Activated CD8-positive, alpha-beta memory T cell treated with anti-CD3 and anti-CD28 coated beads for 24 hours (primary cell): ENCODE data around the gene SCYL1.
A peak's percentile ranks its signal among the peaks of the same experiment; 100 is the strongest.
"Not testable (repeated sequence)": the region's sequence is repeated elsewhere in the genome, so short reads cannot be mapped to it uniquely, and the experiment has no call there.

Experiments
- DNase-seq: peaks from one replicate; pipeline ENCODE4 v3.0.0-alpha.2; 2020

Gene SCYL1

DNA sequence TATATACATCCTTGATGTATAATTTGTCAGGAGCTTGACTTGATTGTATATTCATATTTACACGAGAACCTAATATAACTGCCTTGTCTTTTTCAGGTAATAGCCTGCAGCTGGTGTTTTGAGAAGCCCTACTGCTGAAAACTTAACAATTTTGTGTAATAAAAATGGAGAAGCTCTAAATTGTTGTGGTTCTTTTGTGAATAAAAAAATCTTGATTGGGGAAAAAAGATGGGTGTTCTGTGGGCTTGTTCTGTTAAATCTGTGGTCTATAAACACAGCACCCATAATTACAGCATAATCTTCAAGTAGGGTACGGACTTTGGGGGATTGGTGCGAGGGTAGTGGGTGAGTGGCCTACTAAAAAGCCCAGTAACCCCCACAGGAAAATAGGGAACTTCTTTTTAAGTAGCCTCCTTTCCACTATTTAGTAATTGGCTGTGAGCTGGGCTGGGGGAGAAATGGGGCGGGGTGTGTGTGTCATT, 18.6 kb upstream of the SCYL1 start:
- DNase-seq, result no peak

DNA sequence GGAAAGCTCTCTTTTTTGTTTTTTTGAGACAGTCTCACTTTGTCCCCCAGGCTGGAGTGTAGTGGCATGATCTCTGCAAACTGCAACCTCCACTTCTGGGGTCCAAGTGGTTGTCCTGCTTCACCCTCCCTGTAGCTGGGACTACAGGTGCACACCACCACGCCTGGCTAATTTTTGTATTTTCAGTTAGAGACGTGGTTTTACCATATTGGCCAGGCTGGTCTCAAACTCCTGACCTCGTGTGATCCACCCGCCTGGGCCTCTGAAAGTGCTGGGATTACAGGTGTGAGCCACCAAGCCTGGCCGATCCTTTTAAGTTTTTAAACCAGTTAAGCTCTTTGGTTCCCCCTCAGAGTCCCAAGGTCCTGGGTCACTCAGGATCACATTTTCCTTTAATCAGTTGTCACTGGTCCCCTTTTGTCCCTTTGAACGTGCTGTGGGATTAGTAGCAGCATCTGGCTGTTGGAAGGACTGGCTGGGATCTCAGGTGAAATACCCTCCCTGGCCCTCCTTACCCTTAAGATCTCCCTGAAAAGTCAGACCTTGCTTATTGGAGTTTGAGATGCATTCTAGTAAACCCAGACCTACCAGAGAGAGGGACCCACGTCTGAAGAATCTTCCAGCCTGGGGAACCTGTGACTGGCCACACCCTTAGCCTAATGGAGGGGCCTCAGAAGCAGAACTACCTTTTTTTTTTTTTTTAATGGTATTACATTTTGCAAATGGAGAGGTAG, 17.9 kb upstream of the SCYL1 start:
- peak; percentile 76 for DNase-seq

DNA sequence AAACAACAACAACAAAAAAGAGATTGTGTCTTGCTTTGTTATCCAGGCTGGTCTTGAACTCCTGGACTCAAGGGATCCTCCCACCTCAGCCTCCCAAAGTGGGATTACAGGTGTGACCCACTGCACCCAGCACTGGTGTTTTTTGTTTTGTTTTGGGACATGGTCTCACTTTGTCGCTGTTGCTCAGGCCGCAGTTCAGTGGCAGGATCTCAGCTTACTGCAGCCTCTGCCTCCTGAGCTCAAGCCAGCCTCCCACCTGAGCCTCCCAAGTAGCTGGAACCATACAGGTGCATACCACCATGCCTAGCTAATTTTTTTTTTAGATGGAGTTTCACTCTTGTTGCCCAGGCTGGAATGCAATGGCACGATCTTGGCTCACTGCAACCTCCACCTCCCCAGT, 12.6 kb upstream of the SCYL1 start:
- DNase-seq, result not testable (repeated sequence)

DNA sequence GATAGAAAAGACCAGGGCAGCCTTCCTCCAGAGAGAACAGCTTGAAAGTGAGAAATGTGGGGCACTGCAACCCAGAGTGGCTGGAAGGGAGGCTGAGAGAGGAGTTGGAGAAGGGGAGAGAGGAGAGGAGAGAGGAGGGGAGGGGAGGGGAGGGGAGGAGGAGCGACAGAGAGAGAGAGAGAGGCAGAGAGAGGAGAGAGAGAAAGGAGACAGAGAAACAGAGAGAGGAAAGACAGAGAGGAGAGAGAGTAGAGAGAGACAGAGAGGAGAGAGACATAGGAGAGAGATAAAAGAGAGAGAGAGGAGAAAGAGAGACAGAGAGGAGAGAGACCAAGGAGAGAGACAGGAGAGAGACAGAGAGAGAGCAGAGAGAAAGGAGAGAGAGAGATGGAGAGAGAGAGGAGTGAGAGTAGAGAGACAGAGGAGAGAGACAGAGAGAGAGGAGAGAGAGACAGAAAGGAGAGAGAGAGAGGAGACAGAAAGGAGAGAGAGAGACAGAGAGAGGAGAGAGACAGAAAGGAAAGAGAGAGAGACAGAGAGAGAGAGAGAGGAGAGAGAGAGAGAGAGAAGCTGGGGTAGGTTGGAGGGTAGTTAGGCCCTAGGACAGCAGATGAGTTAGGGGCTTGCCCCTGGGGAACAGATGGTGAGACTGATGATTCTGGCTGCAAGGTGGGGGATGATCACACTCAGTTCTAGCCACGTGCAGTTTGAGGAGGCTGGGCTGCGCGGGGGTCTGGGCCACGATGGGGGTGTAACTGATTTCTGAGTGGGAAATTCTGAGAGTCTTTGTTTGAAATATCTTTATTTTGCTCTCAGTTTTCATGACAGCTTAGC, 8.5 kb upstream of the SCYL1 start:
- no peak for DNase-seq

DNA sequence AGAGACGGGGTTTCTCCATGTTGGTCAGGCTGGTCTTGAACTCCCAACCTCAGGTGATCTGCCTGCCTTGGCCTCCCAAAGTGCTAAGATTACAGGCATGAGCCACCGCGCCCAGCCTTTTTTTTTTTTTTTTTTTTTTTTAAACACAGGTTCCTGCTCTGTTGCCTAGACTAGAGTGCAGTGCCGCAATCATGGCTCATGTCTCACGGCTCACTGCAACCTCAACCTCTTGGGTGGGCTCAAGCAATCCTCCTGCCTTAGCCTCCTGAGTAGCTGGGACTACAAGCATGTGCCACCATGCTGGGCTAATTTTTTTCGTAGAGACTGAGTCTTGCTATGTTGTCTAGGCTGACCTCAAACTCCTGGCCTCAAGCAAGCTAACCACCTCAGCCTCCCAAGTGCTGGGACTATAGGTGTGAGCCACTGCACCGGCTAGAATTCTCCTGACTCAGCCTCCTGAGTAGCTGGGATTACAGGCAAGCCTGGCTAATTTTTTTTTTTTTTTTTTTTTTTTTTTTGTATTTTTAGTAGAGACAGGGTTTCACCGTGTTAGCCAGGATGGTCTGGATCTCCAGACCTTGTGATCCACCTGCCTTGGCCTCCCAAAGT, 5.8 kb upstream of the SCYL1 start:
- not testable (repeated sequence) for DNase-seq

DNA sequence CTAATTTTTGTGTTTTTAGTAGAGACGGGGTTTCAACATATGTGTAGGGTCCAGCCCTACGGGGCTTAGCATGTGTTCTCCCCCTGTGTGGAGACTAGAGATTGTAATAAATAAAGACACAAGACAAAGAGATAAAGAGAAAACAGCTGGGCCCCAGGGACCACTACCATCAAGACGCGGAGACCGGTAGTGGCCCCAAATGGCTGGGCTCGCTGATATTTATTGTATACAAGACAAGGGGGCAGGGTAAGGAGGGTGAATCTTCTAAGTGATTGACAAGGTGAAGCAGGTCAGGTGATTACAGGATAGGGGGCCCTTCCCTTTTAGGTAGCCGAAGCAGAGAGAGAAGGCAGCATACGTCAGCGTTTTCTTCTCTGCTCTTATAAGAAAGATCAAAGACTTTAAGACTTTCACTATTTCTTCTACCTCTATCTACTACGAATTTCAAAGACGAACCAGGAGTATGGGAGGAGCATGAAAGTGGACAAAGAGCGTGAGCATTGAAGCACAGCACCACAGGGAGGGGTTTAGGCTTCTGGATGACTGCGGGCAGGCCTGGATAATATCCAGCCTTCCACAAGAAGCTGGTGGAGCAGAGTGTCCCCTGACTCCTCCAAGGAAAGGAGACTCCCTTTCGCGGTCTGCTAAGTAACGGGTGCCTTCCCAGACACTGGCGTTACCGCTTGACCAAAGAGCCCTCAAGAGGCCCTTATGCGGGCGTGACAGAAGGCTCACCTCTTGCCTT, 2.9 kb upstream of the SCYL1 start:
- not testable (repeated sequence) for DNase-seq

DNA sequence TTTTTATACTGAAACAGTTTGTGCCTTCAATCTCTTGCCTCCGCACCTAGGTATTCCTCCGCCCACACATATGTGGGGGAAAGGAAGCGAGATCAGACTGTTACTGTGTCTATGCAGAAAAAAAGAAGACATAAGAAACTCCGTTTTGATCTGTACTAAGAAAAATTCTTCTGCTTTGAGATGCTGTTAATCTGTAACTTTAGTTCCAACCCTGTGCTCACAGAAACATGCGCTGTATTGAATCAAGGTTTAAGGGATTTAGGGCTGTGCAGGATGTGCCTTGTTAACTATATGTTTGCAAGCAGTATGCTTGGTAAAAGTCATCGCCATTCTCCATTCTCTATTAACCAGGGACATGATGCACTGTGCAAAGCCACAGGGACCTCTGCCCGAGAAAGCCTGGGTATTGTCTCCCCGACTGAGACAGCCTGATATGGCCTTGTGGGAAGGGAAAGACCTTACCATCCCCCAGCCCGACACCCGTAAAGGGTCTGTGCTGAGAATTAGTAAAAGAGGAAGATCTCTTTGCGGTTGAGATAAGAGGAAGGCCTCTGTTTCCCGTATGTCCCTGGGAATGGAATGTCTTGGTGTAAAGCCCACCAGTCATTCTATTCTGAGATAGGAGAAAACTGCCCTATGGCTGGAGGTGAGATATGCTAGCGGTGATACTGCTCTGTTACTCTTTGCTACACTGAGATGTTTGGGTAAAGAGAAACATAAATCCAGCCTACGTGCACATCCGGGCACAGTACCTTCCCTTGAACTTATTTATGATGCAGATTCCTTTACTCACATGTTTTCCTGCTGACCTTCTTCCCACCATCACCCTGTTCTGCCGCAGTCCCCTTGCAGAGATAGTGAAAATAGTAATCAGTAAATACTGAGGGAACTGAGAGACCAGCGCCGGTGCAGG, 1.9 kb upstream of the SCYL1 start:
- not testable (repeated sequence) for DNase-seq

DNA sequence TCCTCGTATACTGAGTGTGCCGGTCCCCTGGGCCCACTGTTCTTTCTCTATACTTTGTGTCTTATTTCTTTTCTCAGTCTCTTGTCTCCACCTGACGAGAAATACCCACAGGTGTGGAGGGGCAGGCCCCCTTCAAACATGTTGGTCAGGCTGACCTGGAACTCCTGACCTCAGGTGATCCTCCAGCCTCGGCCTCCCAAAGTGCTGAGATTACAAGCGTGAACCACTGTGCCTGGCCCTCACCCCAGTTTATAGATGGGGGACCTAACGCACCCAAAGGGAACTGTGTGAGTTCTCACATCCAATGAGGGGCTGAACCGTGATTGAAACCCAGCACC, 1.3 kb upstream of the SCYL1 start:
- DNase-seq, result not testable (repeated sequence)

DNA sequence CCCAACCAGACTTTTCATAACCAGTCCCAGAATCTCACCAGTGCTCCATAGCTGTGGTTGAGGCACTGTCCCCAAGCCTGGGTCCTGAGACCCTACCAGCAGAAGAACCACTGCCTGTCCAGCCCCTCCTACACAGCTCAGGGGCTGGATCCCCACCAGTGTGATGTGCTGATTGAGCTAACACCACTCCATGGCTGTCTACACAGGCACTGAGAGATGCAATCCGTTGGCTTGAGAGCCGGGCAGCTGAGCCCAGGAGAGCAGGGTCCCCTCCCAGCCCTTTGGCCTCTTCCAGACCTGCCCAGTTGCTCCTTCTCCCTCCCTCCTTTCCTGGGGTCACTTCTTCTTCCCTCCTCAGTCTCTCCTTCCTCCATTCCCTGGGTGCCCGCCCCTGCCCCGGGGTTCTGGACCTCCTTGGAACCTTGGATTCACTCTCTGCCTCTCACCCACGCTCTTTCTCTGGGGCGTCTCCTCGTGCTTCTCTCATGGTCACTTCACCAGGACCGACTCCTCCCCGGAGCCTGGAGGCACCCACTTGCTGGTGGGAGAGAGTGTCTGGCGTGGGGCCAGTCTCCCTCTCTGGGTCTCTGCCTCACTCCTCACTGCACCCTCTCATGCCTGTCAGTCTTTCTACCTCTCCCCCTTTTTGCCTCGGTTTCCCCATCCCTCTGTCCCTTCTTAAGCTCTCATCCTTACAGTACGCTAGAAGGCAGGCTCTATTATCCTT, 706 bp upstream of the SCYL1 start:
- no peak for DNase-seq

DNA sequence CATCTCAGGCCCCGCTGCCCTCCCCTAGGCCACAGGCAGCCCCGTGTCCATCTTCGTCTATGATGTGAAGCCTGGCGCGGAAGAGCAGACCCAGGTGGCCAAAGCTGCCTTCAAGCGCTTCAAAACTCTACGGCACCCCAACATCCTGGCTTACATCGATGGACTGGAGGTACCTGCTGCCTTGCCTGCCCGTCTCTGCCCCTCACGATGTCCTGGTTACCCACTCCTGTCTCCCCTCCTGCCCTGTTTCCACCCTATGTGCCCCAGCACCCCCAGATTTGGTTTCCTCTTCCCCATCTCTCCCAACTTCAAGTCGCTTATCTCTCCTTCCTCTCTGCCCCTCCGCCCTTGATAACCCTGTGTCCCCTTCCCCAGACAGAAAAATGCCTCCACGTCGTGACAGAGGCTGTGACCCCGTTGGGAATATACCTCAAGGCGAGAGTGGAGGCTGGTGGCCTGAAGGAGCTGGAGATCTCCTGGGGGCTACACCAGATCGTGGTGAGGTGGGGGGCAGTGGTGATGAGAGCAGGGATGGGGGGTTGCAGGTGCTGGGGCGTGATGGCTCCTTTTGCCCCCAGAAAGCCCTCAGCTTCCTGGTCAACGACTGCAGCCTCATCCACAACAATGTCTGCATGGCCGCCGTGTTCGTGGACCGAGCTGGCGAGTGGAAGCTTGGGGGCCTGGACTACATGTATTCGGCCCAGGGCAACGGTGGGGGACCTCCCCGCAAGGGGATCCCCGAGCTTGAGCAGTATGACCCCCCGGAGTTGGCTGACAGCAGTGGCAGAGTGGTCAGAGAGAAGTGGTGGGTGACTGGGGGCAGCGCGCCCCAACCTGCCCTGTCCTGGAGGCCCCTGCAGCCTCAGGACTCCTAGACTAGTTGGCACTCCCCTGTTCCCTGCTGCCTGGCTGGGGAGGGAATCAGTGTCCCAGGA, 930 bp downstream of the SCYL1 start:
- no peak for DNase-seq

DNA sequence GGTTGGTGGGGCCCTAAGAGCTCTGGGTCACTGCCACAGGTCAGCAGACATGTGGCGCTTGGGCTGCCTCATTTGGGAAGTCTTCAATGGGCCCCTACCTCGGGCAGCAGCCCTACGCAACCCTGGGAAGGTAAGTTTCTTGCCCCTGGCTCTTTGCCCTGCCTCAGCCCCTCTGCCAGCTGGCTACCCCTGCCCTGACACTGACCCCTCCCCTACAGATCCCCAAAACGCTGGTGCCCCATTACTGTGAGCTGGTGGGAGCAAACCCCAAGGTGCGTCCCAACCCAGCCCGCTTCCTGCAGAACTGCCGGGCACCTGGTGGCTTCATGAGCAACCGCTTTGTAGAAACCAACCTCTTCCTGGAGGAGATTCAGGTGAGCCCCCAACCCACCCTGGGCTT, 1.9 kb downstream of the SCYL1 start:
- no peak for DNase-seq

DNA sequence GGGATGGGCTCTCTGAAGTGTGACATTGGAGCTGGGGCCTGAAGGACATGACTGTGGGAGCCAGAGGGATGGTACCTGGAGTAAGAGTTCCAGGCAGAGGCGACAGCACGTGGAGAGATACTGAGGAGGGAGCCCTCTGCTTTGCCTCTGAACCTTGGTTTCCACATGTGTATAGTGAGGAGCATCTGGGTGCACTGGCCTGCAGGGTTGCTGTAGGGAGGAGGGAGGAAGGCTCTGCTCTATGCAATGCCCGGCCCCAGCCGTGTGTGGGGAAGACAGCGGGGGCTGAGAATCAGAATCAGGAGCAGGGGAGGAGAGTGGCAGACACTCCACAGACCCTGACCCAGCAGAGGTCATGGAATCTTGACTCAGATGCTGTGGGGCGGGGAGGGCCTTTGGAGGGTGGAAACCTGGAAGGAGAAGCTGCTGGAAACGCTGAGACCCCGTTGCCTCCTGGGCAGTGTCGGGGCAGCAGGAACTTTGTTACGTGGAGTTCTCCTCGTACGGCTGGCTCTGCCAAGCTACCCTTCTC, 4.0 kb downstream of the SCYL1 start:
- no peak for DNase-seq

DNA sequence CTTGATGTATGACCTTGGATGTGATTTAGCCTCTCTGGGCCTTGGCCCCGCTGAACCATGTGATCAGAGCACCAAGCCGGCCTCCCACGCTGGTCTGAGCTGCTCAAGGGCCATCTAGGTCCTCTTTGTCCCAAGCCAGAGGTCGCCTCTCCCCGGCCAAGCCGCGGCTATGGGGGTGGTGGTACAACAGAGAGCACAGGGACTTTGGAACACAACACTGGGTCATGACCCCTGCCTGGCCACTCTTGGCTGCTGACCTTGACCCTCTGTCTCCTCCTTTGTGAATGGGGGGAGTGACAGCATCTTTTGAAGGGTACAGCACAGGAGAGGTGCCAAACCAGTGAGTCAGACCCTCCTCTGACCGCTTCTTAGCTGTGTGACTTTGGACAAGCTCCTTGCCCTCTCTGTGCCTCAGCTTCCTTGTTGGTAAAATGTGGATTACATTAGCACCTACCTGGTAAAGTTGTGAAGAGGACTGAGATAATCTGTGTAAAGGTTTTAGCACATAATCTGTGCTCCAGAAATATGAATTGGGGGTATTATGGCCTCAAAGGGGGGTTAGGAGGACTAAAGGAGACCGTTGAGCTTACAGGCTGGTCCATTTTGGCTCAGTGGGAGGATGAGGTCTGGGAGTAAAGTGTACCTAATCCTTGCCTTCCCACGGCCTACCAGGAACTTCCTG, 4.7 kb downstream of the SCYL1 start:
- no peak for DNase-seq

DNA sequence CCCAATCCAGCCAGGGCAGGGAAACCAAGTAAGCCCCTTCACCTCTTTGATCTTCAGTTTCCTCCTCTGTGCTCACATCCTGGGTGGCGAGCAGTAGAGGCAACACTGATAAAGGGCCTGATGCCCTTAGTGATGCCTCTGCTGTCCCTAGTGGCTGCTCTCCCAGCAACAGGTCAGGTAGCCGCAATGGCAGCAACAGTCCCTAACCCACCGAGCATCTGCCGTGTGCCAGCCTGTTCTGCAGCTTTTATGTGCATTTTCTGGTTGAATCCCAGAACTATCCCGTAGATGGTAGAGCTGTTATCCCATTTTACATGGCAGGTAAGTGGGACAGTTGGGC, 5.2 kb downstream of the SCYL1 start:
- DNase-seq, result no peak

DNA sequence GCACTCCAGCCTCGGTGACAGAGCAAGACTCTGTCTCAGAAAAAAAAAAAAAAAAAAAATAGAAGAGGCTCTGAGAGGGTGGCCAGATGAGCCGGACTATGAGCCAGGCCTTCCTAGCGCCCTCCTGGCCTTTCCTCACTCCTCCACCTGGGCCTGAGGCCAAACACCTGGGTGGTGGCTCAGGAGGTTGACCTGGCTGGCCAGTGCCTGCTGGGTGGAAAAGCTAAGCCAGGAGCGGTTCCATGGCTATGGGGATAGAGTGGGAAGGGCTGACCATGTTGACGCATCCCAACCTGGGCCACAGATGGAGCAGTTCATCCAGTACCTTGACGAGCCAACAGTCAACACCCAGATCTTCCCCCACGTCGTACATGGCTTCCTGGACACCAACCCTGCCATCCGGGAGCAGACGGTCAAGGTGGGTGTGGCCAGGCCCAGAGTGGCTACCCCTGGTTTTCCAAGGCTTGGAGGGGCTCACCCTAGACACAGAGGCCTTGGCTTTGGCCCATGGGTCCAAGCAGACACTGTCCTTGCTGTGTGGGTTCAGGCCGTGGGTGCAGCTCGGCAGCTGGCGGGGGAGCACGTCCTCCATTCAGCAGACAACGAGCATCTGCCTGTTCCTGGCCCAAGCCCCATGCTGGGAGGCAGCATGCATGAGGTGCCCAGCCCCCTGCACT, 7.6 kb downstream of the SCYL1 start:
- DNase-seq, result no peak

DNA sequence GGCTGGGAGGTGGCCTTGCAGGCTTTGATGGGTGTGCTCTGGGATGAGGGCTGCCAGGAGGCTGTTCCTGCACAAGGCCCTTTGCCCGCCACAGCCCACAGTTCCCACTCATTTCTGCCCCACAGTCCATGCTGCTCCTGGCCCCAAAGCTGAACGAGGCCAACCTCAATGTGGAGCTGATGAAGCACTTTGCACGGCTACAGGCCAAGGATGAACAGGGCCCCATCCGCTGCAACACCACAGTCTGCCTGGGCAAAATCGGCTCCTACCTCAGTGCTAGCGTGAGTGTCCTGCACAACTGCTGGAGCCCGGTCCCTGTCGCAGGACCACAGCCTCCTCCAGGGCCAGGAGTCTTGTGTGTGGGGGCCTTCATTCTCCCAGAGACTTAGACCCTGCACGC, 10.2 kb downstream of the SCYL1 start:
- DNase-seq, result no peak

DNA sequence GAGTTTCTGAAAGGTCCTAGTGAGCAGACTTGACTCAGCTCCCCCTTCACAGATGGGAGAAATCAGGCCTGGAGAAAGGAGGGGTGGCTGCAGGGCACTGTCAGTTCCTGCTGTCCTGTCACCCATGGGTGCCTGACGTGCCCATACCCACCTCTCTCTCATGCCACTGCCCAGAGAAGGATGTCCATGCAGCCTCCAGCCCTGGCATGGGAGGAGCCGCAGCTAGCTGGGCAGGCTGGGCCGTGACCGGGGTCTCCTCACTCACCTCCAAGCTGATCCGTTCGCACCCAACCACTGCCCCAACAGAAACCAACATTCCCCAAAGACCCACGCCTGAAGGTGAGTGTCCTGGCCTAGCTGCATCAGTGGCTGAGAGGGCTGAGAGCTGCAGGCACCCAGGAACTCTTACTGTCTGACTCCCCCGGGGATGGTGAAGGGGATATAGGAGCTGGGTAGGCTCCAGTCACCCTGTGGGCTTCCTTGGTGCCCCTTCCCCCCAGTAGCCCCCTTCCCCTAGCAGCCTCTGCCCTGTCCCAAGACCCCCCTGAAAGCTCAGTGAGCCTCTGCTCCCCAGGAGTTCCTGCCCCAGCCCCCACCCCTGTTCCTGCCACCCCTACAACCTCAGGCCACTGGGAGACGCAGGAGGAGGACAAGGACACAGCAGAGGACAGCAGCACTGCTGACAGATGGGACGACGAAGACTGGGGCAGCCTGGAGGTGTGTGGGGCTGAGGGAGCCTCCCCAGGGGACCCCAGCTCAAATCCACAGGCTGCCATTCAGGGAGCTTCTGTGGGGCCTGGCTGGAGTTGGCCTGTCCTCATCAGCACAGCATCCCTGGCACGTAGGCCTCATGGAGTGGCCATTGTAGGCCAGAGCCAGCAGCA, 11.8 kb downstream of the SCYL1 start:
- no peak for DNase-seq

DNA sequence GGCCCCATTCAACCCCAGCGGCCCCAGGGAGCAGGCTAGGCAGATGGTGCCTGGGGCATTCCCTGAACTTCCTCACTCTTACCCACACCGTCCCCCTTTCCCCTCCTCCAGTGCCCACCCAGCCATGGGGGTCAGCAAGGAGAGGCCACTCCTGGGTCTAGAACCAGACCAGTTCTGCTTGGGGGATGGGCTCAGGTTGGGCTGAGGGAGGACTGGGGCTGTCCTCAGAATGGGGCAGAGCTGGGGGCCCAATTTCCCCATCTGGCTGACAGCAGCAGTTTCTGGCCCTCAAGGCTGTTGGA, 12.4 kb downstream of the SCYL1 start:
- no peak for DNase-seq
